Middle frontal gyrus (tissue), 1 donor: Measurements from ENCODE around the gene BAK1.
"Not testable (repeated sequence)": the region's sequence is repeated elsewhere in the genome, so short reads cannot be mapped to it uniquely, and the experiment has no call there.

Experiments
- DNase-seq: peaks from one replicate; pipeline ENCODE4 v3.0.0-alpha.2; 2015; ENCODE audit warnings: low spot score; ENCODE audit errors: extremely low spot score

The BAK1 gene

DNA sequence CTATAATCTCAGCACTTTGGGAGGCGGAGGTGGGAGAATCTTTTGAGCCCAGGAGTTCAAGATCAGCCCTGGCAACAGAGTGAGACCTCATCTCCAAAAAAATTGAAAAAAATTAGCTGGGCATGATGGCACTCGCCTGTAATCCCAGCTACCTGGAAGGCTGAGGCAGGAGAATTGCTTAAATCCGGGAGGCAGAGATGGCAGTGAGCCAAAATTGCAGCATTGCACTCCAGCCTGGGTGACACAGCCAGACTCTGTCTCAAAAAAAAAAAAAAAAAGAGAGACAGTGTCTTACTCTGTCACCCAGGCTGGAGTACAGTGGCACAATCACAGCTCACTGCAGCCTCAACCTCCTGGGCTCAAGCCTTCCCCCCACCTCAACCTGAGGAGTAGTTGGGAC is 27.2 kb downstream of the BAK1 start:
- not testable (repeated sequence) for DNase-seq

GRCh38 chr6:33552252-33552651 is 27.8 kb downstream of the BAK1 start:
- DNase-seq, result no peak

GRCh38 chr6:33551538-33551937 is 28.5 kb downstream of the BAK1 start:
- DNase-seq, result no peak

- DNase-seq, result no peak
These were observed 30.2 kb downstream of the BAK1 start for GRCh38 chr6:33549896-33550295.

DNA sequence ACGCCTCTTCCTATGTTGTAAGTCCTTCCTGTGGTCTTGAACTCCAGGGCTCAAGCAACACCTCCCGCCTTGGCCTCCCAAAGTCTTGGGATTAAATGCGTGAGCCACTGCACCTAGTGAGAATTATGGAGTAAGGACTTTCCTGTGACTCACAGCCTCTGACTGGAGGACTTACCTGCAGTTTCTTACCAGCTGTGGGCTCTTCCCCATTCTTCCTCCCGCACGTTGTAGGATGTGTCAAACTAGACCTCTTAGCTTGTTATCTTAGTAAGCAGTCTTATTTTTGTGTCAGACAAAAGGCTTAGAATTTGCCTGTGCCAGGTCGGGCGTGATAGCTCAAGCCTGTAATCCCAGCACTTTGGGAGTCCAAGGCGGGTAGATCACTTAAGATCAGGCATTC is 30.9 kb downstream of the BAK1 start:
- DNase-seq, result no peak

- DNase-seq, result no peak
These were observed 32.6 kb downstream of the BAK1 start for GRCh38 chr6:33547499-33547898.

- no peak for DNase-seq
These were observed 33.3 kb downstream of the BAK1 start for GRCh38 chr6:33546766-33547165.

DNA sequence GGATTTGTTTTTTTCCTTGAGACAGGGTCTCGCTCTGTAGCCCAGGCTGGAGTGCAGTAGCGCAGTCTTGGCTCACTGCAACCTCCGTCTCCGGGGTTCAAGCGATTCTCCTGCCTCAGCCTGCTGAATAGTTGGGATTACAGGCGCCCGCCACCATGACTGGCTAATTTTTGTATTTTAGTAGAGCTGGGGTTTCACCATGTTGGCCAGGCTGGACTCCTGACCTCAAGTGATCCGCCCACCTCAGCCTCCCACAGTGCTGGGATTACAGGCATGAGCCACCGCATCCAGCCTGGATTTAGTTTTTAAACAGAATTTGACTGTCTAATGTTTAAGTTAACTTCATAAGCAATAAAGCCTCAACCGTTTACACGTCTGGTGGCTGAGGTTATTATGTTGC is 34.8 kb downstream of the BAK1 start:
- not testable (repeated sequence) for DNase-seq

DNA sequence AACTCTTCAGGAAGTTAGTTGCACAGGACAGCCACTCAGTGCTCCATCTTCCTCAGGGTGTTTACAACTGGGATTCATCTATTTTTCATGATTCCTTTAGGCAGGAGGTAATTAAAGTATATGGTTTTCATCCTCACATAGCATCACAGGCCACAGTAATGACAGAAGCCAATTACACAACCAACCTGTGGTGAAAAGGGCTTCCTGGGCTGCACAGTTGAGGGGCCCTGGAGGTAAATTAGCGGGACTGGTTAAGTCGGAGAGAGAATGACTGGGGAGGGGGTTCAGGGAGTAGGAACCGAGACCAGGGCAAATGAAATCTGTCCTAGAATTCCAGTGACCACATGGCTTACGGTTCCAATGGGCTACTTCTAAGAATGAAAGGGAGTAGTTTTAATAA is 37.0 kb downstream of the BAK1 start:
- no peak for DNase-seq

DNA sequence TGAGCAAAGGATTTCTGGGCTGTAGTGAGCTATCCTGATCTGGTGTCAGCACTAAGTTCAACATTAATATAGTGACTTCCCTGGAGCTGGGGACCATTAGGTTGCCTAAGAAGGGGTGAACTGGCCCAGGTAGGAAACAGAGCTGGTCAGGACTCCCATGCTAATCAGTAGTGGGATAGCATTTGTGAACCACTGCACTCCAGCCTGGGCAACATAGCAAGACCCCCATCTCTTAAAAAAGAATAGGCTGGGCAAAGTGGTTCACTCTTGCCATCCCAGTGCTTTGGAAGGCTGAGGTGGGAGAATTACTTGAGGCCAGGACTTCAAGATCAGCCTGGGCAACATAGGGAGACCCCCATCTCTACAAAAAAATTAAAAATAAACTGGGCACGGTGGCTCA is 39.3 kb downstream of the BAK1 start:
- no peak for DNase-seq

DNA sequence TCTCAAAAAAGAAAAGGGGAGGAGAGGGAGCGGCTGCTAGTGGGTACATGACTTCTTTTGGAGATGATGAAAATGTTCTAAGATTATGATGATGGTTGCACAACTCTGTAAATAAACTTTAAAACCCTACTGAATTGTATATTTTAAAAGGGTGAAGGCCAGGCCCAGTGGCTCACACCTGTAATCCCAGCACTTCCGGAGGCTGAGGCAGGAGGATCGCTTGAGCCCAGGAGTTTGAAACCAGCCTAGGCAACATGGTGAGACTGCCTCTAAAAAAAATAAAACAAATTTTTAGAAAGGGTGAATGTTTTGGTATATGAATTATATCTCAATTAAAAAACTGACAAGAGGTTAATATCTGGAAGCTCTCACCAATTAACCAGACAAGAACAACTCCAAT is 45.4 kb downstream of the BAK1 start:
- no peak for DNase-seq

DNA sequence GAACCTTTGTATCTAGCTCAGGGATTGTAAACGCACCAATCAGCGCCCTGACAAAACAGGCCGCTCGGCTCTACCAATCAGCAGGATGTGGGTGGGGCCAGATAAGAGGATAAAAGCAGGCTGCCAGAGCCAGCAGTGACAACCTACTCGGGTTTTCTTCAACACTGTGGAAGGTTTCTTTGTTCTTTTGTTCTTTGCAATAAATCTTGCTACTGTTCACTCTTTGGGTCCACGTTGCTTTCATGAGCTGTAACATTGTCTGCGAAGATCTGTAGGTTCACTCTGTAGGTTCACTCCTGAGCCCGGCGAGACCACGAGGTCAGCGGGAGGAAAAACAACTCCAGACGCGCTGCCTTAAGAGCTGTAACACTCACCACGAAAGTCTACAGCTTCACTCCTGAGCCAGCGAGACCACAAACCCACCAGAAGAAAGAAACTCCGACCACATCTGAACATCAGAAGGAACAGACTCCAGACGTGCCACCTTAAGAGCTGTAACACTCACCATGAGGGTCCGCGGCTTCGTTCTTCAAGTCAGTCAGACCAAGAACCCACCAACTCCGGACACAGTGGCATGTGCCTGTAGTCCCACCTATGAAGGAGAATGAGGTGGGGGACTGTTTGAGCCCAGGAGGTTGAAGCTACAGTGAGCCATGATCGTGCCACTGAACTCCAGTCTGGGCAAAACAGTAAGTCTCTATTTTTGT is 46.8 kb downstream of the BAK1 start:
- not testable (repeated sequence) for DNase-seq

- DNase-seq, result not testable (repeated sequence)
These were observed 47.6 kb downstream of the BAK1 start for GRCh38 chr6:33532431-33532830.

GRCh38 chr6:33530617-33531016 is 49.5 kb downstream of the BAK1 start:
- DNase-seq, result not testable (repeated sequence)
